Kidney glomerular epithelial cell (primary cell): ENCODE data around the gene KCP.

Experiments
- DNase-seq: peaks from one replicate; lab custom pipeline; 2025; lab: John Stamatoyannopoulos, UW

The KCP gene

DNA sequence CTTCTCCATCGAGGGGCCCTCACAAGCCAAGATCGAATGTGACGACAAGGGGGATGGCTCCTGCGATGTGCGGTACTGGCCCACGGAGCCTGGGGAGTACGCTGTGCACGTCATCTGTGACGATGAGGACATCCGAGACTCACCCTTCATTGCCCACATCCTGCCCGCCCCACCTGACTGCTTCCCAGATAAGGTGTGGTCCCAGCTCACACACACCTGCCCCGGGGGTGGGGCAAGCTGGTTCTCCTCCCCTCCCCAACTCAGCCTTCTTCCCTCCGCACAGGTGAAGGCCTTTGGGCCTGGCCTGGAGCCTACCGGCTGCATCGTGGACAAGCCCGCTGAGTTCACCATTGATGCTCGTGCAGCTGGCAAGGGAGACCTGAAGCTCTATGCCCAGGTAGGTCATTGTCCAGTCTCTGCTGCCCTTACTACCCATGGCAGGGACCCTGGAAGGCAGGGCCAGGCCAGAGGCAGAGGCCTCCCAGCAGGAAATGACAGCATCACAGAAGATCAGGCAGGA, 69.3 kb downstream of the KCP start:
- DNase-seq, result no peak

- no peak for DNase-seq
Observed at GRCh38 chr7:128840326-128841170, 70.0 kb downstream of the KCP start.

- DNase-seq, result no peak
Observed at GRCh38 chr7:128839751-128840177, 70.7 kb downstream of the KCP start.

GRCh38 chr7:128838981-128839731, 71.4 kb downstream of the KCP start:
- DNase-seq, result no peak

GRCh38 chr7:128838109-128838779, 72.3 kb downstream of the KCP start:
- DNase-seq, result no peak

GRCh38 chr7:128837521-128837921, 73.0 kb downstream of the KCP start:
- DNase-seq, result no peak

DNA sequence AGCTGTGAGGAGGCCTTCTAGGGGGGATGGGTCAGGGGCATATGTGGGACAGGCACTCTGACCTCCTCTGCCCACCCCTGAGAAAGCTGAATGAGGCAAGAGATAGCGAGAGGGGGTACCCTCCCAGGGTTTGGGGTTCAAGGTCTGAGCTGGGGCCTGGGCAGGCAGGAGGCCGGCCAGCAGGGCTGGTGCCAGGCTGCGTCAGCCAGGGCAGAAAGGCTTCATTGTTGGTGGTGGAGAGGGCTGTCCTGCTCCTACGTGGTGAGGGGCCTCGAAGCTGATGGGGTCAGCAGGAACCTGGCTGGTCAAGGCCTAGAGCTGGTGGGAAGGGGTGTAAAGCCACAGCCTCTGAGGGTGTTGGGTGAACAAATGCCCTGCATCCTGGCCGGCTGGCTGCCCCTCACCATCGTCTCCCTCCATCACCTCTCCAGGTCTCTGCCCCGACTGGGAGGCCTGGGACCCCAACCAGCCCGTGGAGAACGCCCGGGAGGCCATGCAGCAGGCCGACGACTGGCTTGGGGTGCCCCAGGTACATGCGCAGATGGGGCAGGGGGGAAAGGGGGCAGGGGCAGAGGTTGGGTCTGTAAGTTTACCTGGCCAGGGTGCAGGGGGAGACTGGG, 73.7 kb downstream of the KCP start:
- no peak for DNase-seq

DNA sequence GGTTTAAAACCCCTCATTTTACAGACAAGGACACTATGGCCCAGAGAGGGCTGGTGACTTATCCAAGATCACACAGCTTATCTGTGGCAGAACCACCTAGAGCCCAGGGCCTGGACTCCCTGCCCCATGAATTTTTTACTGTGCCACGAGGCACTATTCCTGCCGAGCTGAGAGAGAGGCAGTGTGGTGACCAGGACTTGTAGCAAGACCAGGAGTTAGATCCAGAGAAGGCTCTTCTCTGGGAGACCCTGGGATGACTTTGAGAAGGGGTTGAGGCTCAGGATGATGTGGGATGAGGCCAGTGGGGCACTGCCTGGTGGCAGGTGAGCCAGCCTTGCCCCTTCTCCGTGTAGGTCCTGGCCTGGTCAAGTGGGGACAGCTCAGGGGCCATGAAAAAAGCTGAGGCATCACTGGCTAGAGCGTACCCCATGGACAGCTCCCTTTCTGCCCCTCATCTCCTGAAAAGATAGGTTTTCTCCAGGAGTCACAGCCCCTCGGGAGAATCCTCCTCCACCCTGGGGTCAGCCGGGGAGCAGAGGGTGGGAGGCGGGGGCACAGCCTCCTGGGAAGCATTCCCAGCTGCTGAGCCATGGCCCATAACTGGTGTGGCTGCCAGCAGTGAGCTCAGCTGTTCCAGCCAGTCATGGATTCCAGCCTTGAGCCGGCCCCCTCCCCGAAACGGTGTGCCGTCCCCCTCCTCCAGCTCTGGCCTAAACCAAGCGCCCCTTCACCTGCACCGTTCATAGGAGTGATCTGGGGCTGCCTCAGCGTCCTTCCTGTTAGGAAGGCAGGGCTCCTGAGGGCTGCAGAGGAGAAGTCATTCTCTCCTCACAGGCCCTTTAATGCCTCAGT, 74.5 kb downstream of the KCP start:
- DNase-seq, result no peak

GRCh38 chr7:128835231-128835751, 75.2 kb downstream of the KCP start:
- no peak for DNase-seq

- DNase-seq, result no peak
Observed at GRCh38 chr7:128833946-128834325, 76.6 kb downstream of the KCP start.

GRCh38 chr7:128833148-128833945, 77.2 kb downstream of the KCP start:
- peak; percentile 52 for DNase-seq

DNA sequence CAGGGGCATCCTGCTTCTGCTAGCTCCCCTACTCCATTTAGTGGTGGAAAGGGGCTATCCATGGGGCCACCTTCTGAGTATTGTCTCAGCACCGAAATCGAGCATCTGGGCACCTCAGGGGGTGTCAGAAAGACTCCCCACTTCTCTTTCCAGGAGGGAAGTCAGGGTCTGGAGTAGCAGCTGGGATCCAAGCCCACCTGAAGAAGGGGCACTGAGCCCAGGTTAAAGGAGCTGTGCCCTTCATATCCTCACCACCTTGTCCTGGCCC, 77.7 kb downstream of the KCP start:
- DNase-seq, result no peak

DNA sequence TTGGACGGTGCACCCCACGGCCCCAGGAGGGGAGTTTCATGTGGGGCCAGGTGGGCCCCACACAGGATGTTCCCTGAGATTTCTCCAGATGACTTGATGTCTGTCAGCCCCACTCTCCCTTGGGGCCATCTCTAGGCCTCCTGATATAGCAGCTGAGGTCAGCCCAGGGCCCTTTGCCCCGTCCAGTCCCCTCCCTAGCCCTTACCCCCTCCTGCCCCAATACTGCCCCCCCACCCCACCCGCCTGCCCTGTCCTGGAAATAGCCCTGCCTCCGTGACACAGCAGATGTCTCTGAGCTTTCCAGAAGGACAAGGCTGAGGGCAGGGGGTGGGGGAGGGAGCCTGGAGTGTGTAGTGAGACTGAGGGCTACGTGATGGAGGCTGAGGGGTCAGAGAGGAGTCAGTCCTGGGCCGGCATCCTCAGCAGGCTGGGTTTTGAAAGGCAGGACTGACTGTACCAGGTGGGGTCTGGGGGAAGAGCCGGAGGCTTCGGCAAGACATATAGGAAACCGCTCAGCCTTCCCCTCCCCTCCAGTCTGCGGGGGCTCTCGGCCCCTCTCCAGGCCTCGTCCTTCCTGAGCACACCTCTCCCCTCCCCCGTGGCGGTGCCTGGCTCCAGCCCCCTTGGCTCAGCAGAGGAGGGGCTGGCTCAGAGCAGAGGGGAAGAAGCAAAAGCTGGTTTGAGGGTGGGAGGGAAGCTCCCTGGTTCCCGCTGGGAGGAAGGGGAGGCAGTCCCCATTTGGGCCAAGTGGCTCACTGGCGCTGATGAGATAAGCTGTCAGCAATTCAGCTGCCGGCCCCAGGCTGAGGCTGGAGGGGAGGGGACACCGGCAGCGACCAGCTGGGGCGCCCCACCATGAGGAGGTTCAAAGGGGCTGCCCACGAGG, 78.3 kb downstream of the KCP start:
- no peak for DNase-seq

GRCh38 chr7:128831178-128831993, 79.1 kb downstream of the KCP start:
- DNase-seq, result peak; percentile 16

DNA sequence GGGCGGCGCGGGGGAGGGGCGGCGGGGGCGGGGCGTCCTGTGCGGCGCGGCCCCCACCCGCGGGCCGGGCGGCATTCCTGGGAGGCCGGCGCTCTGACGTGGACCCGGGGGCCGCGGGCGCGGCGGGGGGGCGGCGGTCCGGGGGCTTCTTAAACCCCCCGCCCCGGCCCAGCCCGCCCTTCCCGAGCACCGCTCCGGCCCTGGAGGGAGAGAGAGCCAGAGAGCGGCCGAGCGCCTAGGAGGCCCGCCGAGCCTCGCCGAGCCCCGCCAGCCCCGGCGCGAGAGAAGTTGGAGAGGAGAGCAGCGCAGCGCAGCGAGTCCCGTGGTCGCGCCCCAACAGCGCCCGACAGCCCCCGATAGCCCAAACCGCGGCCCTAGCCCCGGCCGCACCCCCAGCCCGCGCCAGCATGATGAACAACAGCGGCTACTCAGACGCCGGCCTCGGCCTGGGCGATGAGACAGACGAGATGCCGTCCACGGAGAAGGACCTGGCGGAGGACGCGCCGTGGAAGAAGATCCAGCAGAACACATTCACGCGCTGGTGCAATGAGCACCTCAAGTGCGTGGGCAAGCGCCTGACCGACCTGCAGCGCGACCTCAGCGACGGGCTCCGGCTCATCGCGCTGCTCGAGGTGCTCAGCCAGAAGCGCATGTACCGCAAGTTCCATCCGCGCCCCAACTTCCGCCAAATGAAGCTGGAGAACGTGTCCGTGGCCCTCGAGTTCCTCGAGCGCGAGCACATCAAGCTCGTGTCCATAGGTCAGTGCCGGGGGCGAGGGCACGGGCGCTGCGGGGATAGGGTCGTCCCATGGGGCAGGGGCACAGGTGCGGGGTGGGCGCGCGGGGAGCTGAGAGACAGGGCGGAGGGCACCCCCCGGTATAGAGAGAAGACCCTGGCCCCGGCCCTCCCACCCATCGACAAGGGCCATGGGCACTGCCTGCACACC, 80.0 kb downstream of the KCP start, which contains the start of gene FLNC:
Gene FLNC (plus strand): TSS at position 176 of the 947 bp plus-strand sequence. CDS start 232 bp downstream, at position 408.
- peak; percentile 31 for DNase-seq

DNA sequence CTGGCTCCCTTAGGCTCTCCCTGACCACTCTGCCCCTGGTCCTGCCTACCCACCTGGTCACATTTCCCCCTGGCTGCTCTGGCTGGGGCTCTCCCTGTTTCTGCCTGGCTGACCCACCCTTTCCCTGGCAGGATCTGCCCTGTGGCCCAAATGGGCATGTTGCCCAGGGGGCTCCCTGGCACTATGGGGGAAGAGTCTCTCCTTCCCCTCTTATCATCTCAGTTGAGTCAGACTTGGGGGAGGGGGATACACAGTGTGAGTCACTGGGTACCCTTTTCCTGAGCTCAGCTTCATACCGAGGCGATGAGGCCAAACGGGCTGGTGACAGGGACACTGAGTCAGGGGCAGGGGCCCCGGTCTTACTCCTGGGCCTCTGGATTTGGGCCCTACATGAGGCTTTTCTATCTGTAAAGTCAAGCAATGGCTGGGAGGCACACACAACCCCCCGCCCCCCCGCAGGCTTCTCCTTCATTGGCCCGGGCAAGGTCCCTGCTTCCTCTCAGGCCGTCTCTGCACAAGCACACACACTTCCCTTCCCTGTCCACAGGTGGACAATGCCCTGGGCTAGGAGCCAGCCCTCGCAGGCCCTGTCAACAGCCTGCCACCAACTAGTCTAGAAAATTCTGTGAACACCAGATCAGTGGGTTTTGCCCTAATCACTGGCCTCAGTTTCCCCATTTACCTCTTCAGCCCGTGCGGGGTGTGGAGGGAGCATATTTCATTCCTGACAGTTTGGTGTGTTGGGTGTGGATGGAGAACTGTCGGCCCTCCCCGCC, 80.9 kb downstream of the KCP start:
- DNase-seq, result peak; percentile 65
